Spleen (tissue), 7 donors: Measurements from ENCODE around the gene MTG1.
A peak's percentile ranks its signal among the peaks of the same experiment; 100 is the strongest.

Experiments
- POLR2A ChIP-seq, 3 donors: fragments of 450-650 bp; IDR thresholded peaks; one replicate each; pipeline ENCODE4 v1.5.1; 2017; ENCODE audit warnings: antibody characterized with exemption in 3 of 3, mild to moderate bottlenecking in 1 of 3
- POLR2AphosphoS5 ChIP-seq, 3 donors: sonication (generic); formaldehyde crosslinking; IDR thresholded peaks; one replicate each; pipeline ENCODE4 v1.5.1; 2017; ENCODE audit warnings: antibody characterized with exemption in 3 of 3
- TF ChIP-seq, protein P1 (sequence below), 11 experiments: fragments of 200-600 bp in 7 of 11; fragments of 450-650 bp in 4 of 11; sonication (generic) in 4 of 11; IDR thresholded peaks in 8 of 11; conservative IDR thresholded peaks in 3 of 11; 1 replicate in 7 of 11; 2 replicates in 4 of 11; pipeline versions ENCODE4 v1.4.0 to v1.8.0; 2016 to 2021; ENCODE audit warnings: antibody characterized with exemption in 11 of 11, inconsistent platforms in 4 of 11, mild to moderate bottlenecking in 1 of 11
- donor health status: DM: no; HTN: no; CAD: no; lungs with moderate emphysema.
- donor health status: DM: no; HTN: no; CAD: no.
- donor health status: DM: no; HTN: no; CAD: no.

DNA sequence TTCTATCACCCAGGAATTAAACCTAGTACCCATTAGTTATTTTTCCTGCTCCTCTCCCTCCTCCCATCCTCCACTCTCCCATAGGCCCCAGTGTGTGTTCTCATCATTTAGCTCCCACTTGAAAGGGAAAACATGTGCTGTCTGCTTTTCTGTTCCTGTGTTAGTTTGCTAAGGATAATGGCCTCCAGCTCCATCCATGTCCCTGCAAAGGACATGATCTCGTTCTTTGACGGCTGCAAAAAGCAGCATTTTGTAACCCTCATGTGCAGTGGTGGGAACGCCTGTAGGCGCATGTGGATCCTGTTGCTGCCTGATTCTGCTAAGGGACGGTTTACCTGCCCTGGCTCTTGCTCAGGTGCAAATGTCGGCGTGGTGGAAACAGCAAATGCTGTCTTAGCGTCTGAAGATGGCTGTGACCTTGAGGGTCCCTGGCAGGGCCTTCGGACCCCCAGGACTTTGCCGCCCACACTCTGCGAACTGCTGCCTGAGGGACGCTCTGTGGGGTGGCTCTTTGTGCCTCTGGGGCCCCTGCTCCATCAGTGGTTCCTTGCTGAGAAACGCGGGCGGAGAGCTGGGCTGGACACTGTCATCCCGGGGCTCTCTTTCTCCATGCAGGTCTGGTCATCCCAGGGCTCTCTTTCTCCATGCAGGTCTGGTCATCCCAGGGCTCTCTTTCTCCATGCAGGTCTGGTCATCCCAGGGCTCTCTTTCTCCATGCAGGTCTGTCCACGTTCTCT is 5.6 kb upstream of the MTG1 start:
- TF ChIP-seq POLR2A (IDR thresholded peaks at IDR 0.05) (no peak), POLR2AphosphoS5 (IDR thresholded peaks at IDR 0.05) (peak in 1 of 3 donors; percentile 8)
- TF ChIP-seq, protein P1, sequence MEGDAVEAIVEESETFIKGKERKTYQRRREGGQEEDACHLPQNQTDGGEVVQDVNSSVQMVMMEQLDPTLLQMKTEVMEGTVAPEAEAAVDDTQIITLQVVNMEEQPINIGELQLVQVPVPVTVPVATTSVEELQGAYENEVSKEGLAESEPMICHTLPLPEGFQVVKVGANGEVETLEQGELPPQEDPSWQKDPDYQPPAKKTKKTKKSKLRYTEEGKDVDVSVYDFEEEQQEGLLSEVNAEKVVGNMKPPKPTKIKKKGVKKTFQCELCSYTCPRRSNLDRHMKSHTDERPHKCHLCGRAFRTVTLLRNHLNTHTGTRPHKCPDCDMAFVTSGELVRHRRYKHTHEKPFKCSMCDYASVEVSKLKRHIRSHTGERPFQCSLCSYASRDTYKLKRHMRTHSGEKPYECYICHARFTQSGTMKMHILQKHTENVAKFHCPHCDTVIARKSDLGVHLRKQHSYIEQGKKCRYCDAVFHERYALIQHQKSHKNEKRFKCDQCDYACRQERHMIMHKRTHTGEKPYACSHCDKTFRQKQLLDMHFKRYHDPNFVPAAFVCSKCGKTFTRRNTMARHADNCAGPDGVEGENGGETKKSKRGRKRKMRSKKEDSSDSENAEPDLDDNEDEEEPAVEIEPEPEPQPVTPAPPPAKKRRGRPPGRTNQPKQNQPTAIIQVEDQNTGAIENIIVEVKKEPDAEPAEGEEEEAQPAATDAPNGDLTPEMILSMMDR (IDR thresholded peaks at IDR 0.05 in 8 of 11, conservative IDR thresholded peaks at IDR 0.05 in 3 of 11): no peak
